Suprapubic skin (tissue), 4 donors: ENCODE measurements around the gene NUDCD2.

ENCODE experiments used
- POLR2A ChIP-seq, 2 donors: fragments of 450-650 bp; IDR thresholded peaks; one replicate each; pipeline ENCODE4 v1.6.1; 2017; ENCODE audit warnings: antibody characterized with exemption in 2 of 2, mild to moderate bottlenecking in 2 of 2, moderate library complexity in 2 of 2
- POLR2AphosphoS5 ChIP-seq, 3 donors: sonication (generic); formaldehyde crosslinking; IDR thresholded peaks; one replicate each; pipeline ENCODE4 v1.6.1; 2017; ENCODE audit warnings: antibody characterized with exemption in 3 of 3

GRCh38 chr5:163475411-163475810 is 15.5 kb upstream of the NUDCD2 start:
- TF ChIP-seq POLR2AphosphoS5 (IDR thresholded peaks at IDR 0.05) = no peak
- no peak for TF ChIP-seq POLR2A (IDR thresholded peaks at IDR 0.05)
